HFFc6 (cell line): ENCODE data around the gene CMPK2. TPM values are rescaled to one million over a fixed set of nuclear protein-coding genes. Genes with fewer than 3 reads are reported as not detected.

Source experiments
- DNase-seq: peaks from one replicate; pipeline ENCODE4 v3.0.0-alpha.2; 2018
- H3K27ac Mint-ChIP-seq: 2 replicates; pipeline ENCODE4 v1.8.0; 2020; ENCODE audit warnings: mild to moderate bottlenecking, mixed read lengths
- H3K27me3 Mint-ChIP-seq: 2 replicates; pipeline ENCODE4 v1.8.0; 2021; ENCODE audit warnings: mild to moderate bottlenecking, moderate library complexity, mixed read lengths; ENCODE audit not compliant: insufficient read depth
- H3K36me3 Mint-ChIP-seq: 2 replicates; pipeline ENCODE4 v1.8.0; 2021; ENCODE audit warnings: low read depth, mixed read lengths
- H3K4me1 Mint-ChIP-seq: 2 replicates; pipeline ENCODE4 v1.8.0; 2020; ENCODE audit warnings: low read depth, mixed read lengths
- H3K4me3 Mint-ChIP-seq: 2 replicates; pipeline ENCODE4 v1.8.0; 2020; ENCODE audit warnings: mild to moderate bottlenecking, moderate library complexity, mixed read lengths
- H3K9me3 Mint-ChIP-seq: 2 replicates; pipeline ENCODE4 v1.8.0; 2020; ENCODE audit warnings: mild to moderate bottlenecking, mixed read lengths
- CTCF ChIP-seq: fragments of 200-600 bp; sonication (generic); IDR thresholded peaks from 2 replicates; pipeline ENCODE4 v1.5.0; 2021; ENCODE audit warnings: antibody characterized with exemption, mild to moderate bottlenecking
- total RNA-seq, 6 experiments: library from RNA; stranded (reverse); fragmentation: NEBNext Ultra II Directional; extraction: Animal tissue kit (Norgen Biotek cat#: 25700); gene quantifications; 2 replicates in 1 of 6; 3 replicates in 5 of 6; pipeline ENCODE4 v1.2.3, GENCODE V29; 2021

CMPK2 gene
- total RNA-seq, 6 experiments from 2014 or later: not detected

GRCh38 chr2:6885551-6885950, 19.8 kb upstream of the CMPK2 start:
- H3K4me1 Mint-ChIP-seq: no peaks in the 10 kb centered on the region
- H3K27ac Mint-ChIP-seq: no peak overlapping the region
- H3K9me3 Mint-ChIP-seq: peaks cover 24% of the 10 kb centered on the region
- peaks cover 1% of the 10 kb centered on the region; the same call in 1 of the 2 replicates for H3K27me3 Mint-ChIP-seq
- no peak for TF ChIP-seq CTCF
- no peaks in the 10 kb centered on the region for H3K36me3 Mint-ChIP-seq
- DNase-seq: no peak
- H3K4me3 Mint-ChIP-seq: no peak overlapping the region

- Mint-ChIP-seq H3K36me3 (no peaks in the 10 kb centered on the region), H3K4me3 (no peak overlapping the region), H3K4me1 (no peaks in the 10 kb centered on the region), H3K9me3 (peaks cover 34% of the 10 kb centered on the region), H3K27ac (no peak overlapping the region), H3K27me3 (no peaks in the 10 kb centered on the region; the same call in 1 of the 2 replicates)
- no peak for DNase-seq
- no peak for TF ChIP-seq CTCF
Observed at GRCh38 chr2:6883448-6884122, 17.9 kb upstream of the CMPK2 start.

GRCh38 chr2:6881516-6881915, 15.8 kb upstream of the CMPK2 start:
- H3K4me1 Mint-ChIP-seq: no peaks in the 10 kb centered on the region

GRCh38 chr2:6881046-6881445, 15.3 kb upstream of the CMPK2 start:
- no peaks in the 10 kb centered on the region for H3K36me3 Mint-ChIP-seq
- peaks cover 27% of the 10 kb centered on the region for H3K9me3 Mint-ChIP-seq
- TF ChIP-seq CTCF: no peak
- no peak overlapping the region for H3K27ac Mint-ChIP-seq
- no peak for DNase-seq
- no peaks in the 10 kb centered on the region; the same call in 1 of the 2 replicates for H3K27me3 Mint-ChIP-seq
- no peak overlapping the region for H3K4me3 Mint-ChIP-seq
- no peaks in the 10 kb centered on the region for H3K4me1 Mint-ChIP-seq

More at GRCh38 chr2:6881516-6881915, 15.8 kb upstream of the CMPK2 start:
- Mint-ChIP-seq H3K9me3 (peaks cover 30% of the 10 kb centered on the region), H3K36me3 (no peaks in the 10 kb centered on the region), H3K4me3 (no peak overlapping the region), H3K27ac (no peak overlapping the region), H3K27me3 (no peaks in the 10 kb centered on the region; the same call in 1 of the 2 replicates)
- no peak for DNase-seq
- TF ChIP-seq CTCF: no peak

- Mint-ChIP-seq H3K9me3 (peaks cover 27% of the 10 kb centered on the region), H3K27ac (no peak overlapping the region), H3K4me3 (no peak overlapping the region), H3K4me1 (no peaks in the 10 kb centered on the region), H3K27me3 (no peaks in the 10 kb centered on the region; the same call in 1 of the 2 replicates), H3K36me3 (no peaks in the 10 kb centered on the region)
- no peak for DNase-seq
- no peak for TF ChIP-seq CTCF
Observed at GRCh38 chr2:6880200-6880733, 14.6 kb upstream of the CMPK2 start.
